HG03159 (cell line): ENCODE measurements around the gene BTAF1.
"Not testable (repeated sequence)": the region's sequence is repeated elsewhere in the genome, so short reads cannot be mapped to it uniquely, and the experiment has no call there.

Source experiments
- ATAC-seq: cut with Tn5 transposase; IDR thresholded peaks from one replicate; pipeline ENCODE4 v1.9.1; 2021; ENCODE audit warnings: mild to moderate bottlenecking, moderate library complexity; ENCODE audit not compliant: unreplicated experiment

The BTAF1 gene

GRCh38 chr10:91976317-91977051 is 52.9 kb downstream of the BTAF1 start:
- no peak for ATAC-seq

GRCh38 chr10:91977491-91977890 is 53.9 kb downstream of the BTAF1 start:
- ATAC-seq = no peak

GRCh38 chr10:91978585-91978984 is 55.0 kb downstream of the BTAF1 start:
- ATAC-seq = no peak

- ATAC-seq = no peak
These were observed 56.7 kb downstream of the BTAF1 start for GRCh38 chr10:91980319-91980718.

- no peak for ATAC-seq
These were observed 59.8 kb downstream of the BTAF1 start for GRCh38 chr10:91983416-91983815.

- ATAC-seq = no peak
These were observed 63.9 kb downstream of the BTAF1 start for GRCh38 chr10:91987397-91988037.

- ATAC-seq = no peak
These were observed 68.5 kb downstream of the BTAF1 start for GRCh38 chr10:91992031-91992430.

- ATAC-seq = no peak
These were observed 72.7 kb downstream of the BTAF1 start for GRCh38 chr10:91996266-91996665.

- no peak for ATAC-seq
These were observed 78.0 kb downstream of the BTAF1 start for GRCh38 chr10:92001581-92001980.

GRCh38 chr10:92001995-92002394 is 78.4 kb downstream of the BTAF1 start:
- no peak for ATAC-seq

GRCh38 chr10:92003258-92003657 is 79.7 kb downstream of the BTAF1 start:
- no peak for ATAC-seq

GRCh38 chr10:92005978-92006377 is 82.4 kb downstream of the BTAF1 start:
- no peak for ATAC-seq

GRCh38 chr10:92009445-92009844 is 85.9 kb downstream of the BTAF1 start:
- no peak for ATAC-seq

GRCh38 chr10:92010047-92010735 is 86.6 kb downstream of the BTAF1 start:
- no peak for ATAC-seq

- ATAC-seq = no peak
These were observed 88.1 kb downstream of the BTAF1 start for GRCh38 chr10:92011560-92012214.

GRCh38 chr10:92014620-92015019 is 91.0 kb downstream of the BTAF1 start:
- ATAC-seq = no peak

- ATAC-seq = no peak
These were observed 101.1 kb downstream of the BTAF1 start for GRCh38 chr10:92024700-92025099.

GRCh38 chr10:92025340-92025739 is 101.8 kb downstream of the BTAF1 start:
- ATAC-seq = not testable (repeated sequence)

GRCh38 chr10:92027141-92027540 is 103.6 kb downstream of the BTAF1 start:
- ATAC-seq = no peak

- ATAC-seq = no peak
These were observed 108.0 kb downstream of the BTAF1 start for GRCh38 chr10:92031580-92031979.

- not testable (repeated sequence) for ATAC-seq
These were observed 109.5 kb downstream of the BTAF1 start for GRCh38 chr10:92033070-92033469.
